GM18520 (cell line): ENCODE results near the gene APOLD1.
"Not testable (repeated sequence)": the region's sequence is repeated elsewhere in the genome, so short reads cannot be mapped to it uniquely, and the experiment has no call there.

Experiments
- ATAC-seq: cut with Tn5 transposase; IDR thresholded peaks from one replicate; pipeline ENCODE4 v1.9.1; 2021; ENCODE audit not compliant: unreplicated experiment

APOLD1 gene

DNA sequence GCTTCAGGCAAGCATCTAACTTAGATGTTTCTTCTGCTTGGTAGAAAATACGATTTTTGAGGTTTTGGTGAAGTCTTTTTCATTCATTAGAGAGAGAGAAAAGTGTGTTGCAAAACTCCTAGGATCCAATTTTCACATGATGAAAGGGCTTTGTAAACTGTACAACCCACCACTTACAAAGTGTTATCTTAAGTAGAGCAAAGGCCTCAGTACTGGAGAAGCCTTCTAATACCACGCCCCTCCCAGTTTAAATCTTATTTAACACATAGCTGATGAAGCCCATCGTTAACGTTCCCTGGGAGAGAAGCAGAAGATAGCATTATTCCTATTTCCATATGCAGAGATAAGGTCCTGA, 869 bp downstream of the APOLD1 start:
- ATAC-seq, result no peak

DNA sequence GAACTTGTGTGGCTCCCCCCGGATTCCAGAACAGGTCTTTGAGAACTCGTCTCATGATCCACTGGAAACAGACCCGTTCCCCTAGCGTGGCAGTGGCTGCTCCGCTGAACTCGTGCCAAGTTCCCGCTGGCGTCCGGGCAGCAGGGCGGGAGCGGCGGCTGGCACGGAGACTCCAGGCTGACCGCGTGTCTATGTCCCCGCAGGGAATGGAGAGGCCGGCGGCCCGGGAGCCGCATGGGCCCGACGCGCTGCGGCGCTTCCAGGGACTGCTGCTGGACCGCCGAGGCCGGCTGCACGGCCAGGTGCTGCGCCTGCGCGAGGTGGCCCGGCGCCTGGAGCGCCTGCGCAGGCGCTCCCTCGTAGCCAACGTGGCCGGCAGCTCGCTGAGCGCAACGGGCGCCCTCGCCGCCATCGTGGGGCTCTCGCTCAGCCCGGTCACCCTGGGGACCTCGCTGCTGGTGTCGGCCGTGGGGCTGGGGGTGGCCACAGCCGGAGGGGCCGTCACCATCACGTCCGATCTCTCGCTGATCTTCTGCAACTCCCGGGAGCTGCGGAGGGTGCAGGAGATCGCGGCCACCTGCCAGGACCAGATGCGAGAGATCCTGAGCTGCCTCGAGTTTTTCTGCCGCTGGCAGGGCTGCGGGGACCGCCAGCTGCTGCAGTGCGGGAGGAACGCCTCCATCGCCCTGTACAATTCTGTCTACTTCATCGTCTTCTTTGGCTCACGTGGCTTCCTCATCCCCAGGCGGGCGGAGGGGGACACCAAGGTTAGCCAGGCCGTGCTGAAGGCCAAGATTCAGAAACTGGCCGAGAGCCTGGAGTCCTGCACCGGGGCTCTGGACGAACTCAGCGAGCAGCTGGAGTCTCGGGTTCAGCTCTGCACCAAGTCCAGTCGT, 1.5 kb downstream of the APOLD1 start:
- ATAC-seq, result peak; percentile 80

DNA sequence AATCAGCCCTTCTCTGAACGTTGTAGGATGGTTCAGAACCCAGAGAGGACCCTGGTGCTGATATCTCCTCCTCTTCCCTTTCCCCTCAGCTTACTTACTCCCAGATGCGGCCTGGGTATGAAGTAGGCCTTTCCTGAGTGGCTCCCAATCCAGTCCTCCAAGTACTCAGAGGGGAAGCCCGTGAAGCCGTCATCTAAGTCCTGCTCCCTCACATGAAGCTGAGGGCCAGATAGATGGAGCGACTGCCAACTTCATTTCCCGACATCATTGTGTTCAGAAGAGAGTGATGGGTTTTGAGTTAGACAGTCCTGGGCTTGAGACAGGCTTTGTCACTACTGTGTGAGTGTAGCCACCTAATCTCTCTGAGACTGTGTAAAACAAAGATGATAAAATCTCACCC, 2.7 kb downstream of the APOLD1 start:
- ATAC-seq, result no peak

DNA sequence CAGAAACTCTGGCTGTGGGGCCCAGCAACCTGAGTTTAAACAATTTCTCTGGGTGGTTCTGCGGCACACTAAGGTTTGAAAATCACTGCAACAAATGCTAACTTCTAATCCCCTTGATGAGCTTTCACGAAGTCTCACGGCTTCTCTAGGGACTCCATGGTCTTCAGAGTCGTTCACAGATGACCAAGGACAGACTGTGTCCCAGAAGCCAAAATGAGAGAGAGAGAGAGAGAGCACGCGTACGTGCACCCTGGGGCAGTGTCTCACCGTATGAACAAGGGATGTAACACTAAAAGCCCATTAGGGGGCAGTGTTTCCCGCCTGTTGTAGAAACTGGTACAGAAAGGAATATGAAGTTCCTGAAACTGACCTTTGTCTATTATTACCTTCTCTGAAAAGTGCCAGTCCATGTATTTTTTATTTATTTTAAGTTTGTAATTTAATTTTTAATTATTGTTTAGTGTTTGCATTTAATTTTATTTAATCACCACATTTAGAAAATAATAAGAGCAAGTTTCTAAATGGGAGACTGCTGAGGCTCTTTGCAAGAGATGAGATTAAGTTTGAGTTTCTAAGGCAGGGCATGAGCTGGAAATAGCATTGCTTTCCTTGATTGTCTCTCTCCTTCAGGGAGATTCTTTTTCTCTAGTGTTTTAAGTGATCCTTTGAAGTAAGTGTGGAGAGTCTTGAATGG, 3.4 kb downstream of the APOLD1 start:
- ATAC-seq, result peak; percentile 50

DNA sequence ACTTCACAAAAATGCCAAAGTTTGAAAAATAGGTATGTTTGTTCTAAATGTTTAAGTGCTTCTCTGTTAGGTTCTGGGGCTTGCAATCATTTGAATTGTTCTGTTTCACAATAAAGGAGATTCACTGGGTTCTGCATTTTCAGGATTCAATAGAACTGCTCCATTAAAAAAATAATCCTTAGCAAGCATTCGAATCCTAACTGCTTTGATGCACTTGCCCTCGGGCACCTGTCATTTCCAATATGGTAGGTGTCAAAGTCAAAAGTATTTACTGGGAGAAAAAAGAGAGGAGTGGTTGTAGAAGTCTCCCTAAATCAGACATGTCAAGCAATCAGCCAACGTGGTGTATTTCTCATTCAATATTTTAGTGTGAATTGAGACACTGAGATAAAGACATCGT, 5.5 kb downstream of the APOLD1 start:
- ATAC-seq, result no peak

DNA sequence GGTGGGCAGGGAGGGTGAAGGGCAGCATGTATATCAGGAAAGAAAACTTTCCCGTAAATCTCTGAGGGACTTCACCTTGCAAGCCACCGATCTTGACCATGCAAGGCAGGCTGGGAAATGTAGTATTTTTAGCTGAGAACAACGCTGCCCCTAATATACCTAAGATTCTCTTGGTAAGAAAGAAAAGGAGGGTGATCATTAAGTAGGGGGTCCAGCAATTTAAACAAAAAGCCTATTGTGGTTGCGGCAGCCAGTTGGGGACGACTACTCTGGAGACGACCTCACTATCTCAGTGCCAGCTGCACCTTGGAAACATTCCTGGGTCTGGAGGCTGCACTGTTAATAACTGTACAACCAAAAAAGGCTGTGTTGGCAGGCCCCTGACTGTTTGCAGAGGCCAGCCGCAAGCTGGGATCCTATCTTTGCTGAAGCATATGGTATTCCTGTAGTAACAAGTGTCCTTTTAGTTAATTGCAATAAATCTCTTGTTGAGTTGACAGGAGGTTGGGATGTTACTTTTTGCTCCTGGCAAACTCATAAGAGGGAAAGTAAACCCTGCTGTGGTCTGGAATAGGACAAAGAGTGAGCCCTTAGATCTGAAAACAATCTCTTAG, 6.4 kb downstream of the APOLD1 start:
- no peak for ATAC-seq

DNA sequence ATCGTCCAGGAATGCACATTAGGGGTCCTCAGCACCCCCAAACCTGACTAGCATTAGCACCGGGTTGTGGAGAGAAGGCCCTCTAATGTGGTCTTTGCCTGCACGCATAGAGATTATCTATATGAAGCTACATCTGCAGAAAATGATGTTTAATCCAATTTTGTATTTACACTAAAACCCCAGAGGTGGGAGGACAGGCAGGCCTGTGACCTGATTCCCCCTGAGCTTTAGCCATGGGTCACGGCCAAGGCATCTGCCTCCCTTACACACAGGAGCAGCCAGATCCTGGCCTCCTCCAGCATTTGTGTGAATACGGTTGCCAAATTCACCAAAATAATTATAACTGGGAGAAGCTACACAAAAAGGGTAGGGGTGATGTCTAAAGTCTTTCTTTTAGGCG, 7.0 kb downstream of the APOLD1 start:
- no peak for ATAC-seq

DNA sequence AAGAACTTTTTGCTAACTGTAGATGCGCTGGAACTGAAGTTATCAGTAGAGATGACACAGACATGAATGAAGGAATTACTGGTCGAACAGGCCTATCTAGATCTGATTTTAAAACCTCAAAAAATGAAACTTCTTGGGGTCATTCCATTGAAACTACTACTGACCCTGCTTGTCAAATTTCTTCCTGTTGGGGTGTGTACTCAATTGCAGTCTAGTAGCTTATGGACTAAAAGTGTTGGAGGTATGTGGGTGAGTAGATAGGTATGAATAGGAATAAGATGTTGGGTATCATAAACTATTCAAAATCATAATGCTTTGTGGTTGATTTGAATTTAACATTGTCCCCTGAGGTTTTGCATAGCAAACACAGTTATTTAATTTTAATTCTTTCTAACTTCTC, 9.2 kb downstream of the APOLD1 start:
- no peak for ATAC-seq

DNA sequence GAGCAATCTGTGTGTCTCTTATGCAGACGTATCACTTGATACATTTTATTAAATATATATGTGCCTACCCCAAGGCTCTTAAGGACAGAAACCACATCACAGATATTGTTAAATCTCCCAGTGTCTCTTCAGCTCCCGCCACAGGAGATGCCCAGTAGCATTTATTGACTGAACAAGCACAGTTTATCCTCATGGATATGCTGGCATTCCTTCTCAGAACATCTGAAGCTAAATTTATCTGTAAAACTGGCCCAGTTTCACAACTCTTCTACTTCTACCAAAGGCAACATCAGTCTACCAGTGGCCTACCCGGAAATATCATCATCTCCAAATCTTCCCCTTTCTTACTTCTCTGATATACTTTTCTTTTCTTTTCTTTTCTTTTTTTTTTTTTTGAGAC, 10.7 kb downstream of the APOLD1 start:
- ATAC-seq, result no peak

DNA sequence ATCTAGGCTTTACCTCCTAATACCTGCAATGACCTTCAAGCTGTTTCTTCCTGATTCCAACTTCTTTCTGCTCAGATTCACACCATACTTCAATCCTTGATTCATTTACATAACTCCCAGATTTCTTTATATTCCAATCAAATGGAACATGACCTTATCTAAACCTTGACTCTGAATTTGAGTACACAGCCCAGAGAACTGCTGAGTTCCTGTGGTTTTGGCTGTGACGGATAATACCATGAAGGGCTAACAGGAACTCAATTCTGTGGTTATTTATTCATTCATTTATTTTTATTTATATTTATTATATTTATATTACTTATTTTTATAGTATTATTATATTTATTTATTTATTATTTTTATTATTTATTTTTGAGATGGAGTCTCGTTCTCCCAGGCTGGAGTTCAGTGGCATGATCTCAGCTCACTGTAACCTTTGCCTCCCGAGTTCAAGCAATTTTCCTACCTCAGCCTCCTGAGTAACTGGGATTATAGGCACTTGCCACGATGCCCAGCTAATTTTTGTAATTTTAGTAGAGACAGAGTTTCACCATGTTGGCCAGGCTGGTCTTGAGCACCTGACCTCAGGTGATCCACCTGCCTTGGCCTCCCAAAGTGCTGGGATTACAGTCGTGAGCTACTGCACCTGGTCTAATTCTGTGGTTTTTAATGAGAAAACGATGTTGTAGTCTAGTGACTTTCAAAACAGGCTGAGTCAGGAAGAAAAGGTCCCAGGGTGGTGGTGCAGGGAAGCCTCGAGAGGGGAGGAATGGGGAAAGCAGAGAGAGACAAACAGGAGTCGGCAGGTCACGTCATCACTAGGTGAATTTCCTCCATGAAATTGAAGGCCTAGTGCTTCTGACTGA, 11.7 kb downstream of the APOLD1 start:
- ATAC-seq, result no peak

DNA sequence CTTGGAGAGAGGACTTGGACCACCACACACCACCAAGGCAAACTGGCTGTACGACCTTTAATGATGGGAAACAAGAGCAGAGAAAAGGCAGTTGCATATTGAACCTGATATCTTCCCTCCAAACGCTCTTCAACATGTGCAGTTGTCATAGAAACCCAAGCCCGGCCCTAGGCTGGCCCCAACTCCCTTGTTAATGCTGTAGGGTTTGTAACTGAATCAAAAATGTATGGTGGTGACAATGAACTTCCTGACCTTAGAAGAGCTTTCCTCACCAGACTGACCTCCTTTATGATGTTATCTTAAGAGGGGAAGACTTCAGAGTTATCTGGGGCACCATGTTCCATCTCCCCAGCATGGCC, 12.3 kb downstream of the APOLD1 start:
- no peak for ATAC-seq

DNA sequence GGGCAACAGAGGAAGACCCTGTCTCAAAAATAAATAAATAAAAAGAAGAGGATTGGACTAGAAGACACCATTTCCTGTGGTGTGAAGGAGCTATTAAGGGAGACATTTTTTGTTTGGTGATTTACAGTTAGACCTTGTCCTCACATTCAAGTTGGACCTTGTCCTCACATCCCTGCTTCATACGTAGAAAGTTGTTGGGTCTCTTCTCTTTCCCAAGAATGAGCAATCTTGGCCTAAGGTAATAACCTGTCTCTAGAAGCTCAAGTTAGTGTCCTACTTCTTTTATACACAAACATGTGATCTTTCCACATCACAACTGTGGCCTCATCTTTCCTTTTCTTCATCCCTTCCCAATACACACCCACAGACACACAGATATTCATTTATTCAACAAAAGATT, 13.0 kb downstream of the APOLD1 start:
- no peak for ATAC-seq

DNA sequence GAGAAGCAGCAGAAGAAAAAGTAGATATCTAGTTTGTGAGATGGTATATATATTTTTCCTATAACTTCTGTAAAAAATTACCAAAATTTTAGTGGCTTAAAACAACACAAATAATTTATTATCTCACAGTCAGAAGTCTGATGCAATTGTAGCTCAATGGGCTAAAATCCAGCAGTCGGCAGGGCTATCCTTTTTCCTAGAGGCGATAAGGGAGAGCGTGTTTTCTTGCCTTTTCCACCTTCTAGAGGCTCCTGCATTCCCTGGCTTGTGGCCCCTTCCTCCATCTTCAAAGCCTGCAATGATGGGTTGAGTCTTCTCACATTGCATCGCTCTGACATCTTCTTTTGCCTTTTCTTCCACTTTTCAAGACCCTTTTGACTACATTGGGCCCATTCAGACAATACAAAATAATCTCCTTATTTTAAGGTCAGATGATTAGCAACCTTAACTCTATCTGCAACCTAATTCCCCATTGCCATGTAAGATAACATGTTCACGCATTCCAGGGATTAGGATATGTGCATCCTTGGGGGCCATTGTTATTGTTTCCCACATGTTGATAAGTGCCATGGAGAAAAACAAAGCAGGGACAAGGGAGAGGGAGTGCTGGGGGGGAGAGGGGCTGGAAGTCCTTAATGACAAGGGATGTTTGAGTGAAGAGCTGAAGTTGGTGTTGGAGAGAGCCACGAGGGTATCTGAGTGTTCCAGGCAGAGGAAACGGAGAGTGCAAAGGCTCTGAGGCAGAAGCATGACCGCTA, 13.9 kb downstream of the APOLD1 start:
- ATAC-seq, result no peak

DNA sequence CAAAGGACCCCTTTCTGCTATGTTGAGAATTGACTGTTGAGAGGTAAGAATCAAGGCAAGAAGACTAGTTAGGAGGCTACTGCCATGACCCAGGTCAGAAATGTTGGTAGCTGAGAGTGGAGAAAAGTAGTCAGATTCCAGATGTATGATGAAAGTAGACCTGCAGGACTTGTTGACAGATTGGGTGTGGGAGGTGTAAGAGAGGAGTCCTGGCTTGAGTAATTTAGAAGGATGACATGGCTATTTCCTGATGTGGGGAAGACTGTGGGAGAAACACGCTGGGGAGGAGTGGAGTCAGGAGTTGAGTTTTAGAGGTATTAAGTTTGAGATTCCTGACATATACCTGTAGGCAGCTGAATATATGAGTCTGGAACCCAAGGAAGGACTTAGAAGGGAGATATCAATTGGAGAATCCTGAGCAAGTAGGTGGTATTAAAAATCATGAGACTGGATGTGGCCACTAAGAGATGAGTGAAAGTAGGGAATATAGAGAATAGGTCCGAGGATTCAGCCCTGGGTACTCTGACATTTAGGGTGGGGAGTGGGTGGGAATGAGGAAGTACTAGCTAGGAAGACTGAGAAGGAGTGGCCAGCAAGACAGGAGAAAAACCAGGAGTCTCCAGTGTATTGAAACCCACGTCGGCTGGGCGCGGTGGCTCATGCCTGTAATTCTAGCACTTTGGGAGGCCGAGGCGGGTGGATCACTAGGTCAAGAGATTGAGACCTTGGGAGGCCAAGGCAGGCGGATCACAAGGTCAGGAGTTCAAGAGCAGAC, 15.1 kb downstream of the APOLD1 start:
- ATAC-seq, result no peak

DNA sequence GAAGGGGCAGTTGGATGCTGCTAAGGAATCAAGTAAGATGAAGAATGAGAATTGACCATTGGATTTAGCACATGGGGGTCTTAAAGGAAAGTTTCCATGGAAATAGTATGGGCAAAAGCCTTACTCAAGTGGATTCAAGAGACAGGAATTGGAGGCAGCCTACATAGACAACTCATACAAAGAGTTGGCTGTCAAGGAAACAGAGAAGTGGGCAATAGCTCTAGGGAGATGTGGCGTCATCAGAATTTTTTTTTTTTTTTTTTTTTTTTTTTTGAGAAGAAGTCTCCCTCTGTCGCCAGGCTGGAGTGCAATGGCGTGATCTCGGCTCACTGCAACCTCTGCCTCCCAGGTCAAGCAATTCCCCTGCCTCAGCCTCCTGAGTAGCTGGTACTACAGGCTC, 16.2 kb downstream of the APOLD1 start:
- not testable (repeated sequence) for ATAC-seq

DNA sequence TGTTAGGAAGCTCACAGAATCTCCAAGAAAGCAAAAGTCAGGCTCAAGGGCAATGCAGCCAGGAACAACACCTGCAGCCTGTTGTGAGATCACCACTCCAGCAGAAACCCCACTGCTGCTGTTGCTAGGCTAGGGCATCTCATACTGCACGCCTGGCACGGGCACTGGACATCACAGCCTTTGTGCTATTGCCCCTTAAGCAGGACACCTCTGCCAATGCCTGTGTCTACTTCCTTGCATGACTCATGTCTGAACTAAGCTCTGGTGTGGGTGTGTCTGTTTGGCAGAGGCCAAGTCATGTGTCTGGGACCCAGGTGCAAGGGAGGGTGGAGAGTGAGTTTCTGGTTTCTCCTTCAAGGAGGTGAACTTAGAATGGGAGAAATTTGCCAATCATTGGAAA, 17.7 kb downstream of the APOLD1 start:
- ATAC-seq, result peak; percentile 89

DNA sequence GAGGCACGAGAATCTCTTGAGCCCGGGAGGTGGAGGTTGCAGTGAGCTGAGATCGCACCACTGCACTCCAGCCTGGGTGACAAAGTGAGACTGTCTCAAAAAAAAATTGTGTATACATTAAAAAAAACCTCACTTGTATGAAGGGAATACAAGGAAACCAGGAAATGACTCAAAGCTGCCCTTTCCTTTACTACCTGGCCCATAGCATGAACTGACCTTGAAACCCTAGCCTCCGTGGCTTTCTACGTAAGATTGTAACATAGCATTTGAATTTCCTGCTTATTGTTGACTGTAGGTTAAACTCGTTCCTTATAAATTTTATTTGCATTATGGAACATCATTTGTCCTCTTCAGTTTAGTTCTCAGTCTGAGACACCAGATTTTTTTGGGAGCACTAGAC, 18.6 kb downstream of the APOLD1 start:
- ATAC-seq, result no peak

DNA sequence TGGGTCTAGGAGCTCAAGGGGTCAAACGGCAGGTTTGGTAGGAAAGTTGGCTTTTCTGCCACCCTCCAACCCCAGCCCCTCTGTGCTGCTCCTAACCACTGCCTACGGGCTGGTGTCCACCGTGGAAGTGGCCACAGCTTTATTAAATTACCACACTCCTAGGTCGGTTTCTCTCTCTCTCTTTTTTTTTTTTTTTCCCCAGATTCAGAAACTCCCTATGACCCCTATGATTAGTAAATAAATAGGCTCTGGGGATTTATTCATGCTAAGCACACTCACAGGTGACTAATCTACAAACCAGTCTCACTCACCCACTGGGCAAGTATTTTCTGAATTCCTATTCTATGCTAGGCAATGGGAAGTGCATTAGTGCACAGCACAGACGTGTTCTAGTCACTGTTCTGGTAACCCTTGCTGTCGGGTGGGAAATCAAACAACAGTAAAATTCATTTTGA, 19.0 kb downstream of the APOLD1 start:
- ATAC-seq, result no peak

DNA sequence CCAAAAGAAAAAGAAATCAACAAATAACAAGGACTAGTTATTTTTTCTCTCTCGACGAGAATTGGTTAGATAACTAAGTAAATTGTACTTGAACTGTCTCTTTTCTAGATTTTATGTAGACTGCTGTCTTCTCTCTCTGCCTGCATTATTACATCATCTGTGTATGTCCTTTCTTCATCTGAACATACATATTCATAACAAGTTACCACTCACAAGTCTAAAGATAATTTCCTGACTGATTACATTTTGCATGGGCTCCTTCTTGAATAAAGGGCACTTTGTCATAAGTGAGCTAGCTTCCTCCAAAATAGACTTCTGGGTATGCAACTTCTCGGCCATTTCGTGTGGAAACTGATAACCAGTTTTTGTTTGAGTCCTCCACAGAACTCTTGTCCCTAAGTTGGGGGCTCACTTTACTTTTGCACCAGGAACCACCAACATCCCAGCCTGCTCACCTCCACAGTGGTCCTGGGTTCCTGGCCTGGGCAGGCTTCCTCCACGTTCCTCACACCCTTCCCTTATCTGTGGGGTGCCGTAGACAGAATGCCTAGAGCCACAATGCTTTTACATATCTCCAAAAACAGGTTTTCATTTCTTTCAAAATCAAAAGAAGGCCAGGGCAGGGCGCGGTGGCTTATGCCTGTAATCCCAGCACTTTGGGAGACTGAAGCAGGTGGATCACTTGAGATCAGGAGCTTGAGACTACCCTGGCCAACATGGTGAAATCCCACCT, 21.5 kb downstream of the APOLD1 start:
- no peak for ATAC-seq
